Measurements from ENCODE around the gene ASTN2. TPM values are rescaled to one million over a fixed set of nuclear protein-coding genes. Genes with fewer than 3 reads are reported as not detected.

The ASTN2 gene
- total RNA-seq, 3 donors from 2014 or later: 1.7 to 1.8 (median 1.7) TPM

GRCh38 chr9:116809656-116810055 lies 605.2 kb downstream of the ASTN2 start:
- ATAC-seq: no peak

GRCh38 chr9:116806075-116806474 lies 608.8 kb downstream of the ASTN2 start:
- ATAC-seq: no peak
- Mint-ChIP-seq H3K4me3 (no peak overlapping the region), H3K4me1 (ENCODE audit: low read depth) (no peaks in the 10 kb centered on the region), H3K9me3 (no peaks in the 10 kb centered on the region), H3K27me3 (ENCODE audit: low read depth) (no peaks in the 10 kb centered on the region), H3K36me3 (ENCODE audit: insufficient read depth) (no peaks in the 10 kb centered on the region)
- DNase-seq: no peak

More at GRCh38 chr9:116809656-116810055, 605.2 kb downstream of the ASTN2 start:
- Mint-ChIP-seq H3K36me3 (ENCODE audit: insufficient read depth) (no peaks in the 10 kb centered on the region), H3K4me3 (no peak overlapping the region), H3K27me3 (ENCODE audit: low read depth) (peaks cover 2% of the 10 kb centered on the region), H3K9me3 (no peaks in the 10 kb centered on the region), H3K4me1 (ENCODE audit: low read depth) (no peaks in the 10 kb centered on the region)
- no peak for DNase-seq

GRCh38 chr9:116800885-116801284 lies 614.0 kb downstream of the ASTN2 start:
- H3K9me3 Mint-ChIP-seq: no peaks in the 10 kb centered on the region
- no peak for ATAC-seq
- DNase-seq: no peak
- H3K4me1 Mint-ChIP-seq (ENCODE audit: low read depth): no peaks in the 10 kb centered on the region
- no peaks in the 10 kb centered on the region for H3K36me3 Mint-ChIP-seq (ENCODE audit: insufficient read depth)
- no peaks in the 10 kb centered on the region for H3K27me3 Mint-ChIP-seq (ENCODE audit: low read depth)
- H3K4me3 Mint-ChIP-seq: no peak overlapping the region

- Mint-ChIP-seq H3K27me3 (ENCODE audit: low read depth) (no peaks in the 10 kb centered on the region), H3K36me3 (ENCODE audit: insufficient read depth) (no peaks in the 10 kb centered on the region), H3K4me1 (ENCODE audit: low read depth) (no peaks in the 10 kb centered on the region), H3K9me3 (no peaks in the 10 kb centered on the region), H3K4me3 (no peak overlapping the region)
- no peak for DNase-seq
- ATAC-seq: no peak
Measured at GRCh38 chr9:116800074-116800473, 614.8 kb downstream of the ASTN2 start.

- ATAC-seq (no peak), DNase-seq (no peak)
- H3K9me3 Mint-ChIP-seq: no peaks in the 10 kb centered on the region
- no peak overlapping the region for H3K4me3 Mint-ChIP-seq
- no peaks in the 10 kb centered on the region for H3K27me3 Mint-ChIP-seq (ENCODE audit: low read depth)
- no peaks in the 10 kb centered on the region for H3K4me1 Mint-ChIP-seq (ENCODE audit: low read depth)
- no peaks in the 10 kb centered on the region for H3K36me3 Mint-ChIP-seq (ENCODE audit: insufficient read depth)
Measured at GRCh38 chr9:116798521-116798920, 616.3 kb downstream of the ASTN2 start.

GRCh38 chr9:116797276-116797675 lies 617.6 kb downstream of the ASTN2 start:
- Mint-ChIP-seq H3K36me3 (ENCODE audit: insufficient read depth) (no peaks in the 10 kb centered on the region), H3K9me3 (no peaks in the 10 kb centered on the region), H3K27me3 (ENCODE audit: low read depth) (no peaks in the 10 kb centered on the region), H3K4me3 (no peak overlapping the region), H3K4me1 (ENCODE audit: low read depth) (no peaks in the 10 kb centered on the region)
- ATAC-seq (no peak), DNase-seq (no peak)

- H3K27me3 Mint-ChIP-seq (ENCODE audit: low read depth): no peaks in the 10 kb centered on the region
- H3K4me1 Mint-ChIP-seq (ENCODE audit: low read depth): no peaks in the 10 kb centered on the region
- no peaks in the 10 kb centered on the region for H3K9me3 Mint-ChIP-seq
- DNase-seq (no peak), ATAC-seq (no peak)
- H3K36me3 Mint-ChIP-seq (ENCODE audit: insufficient read depth): no peaks in the 10 kb centered on the region
- no peak overlapping the region for H3K4me3 Mint-ChIP-seq
Measured at GRCh38 chr9:116796669-116797068, 618.2 kb downstream of the ASTN2 start.

- Mint-ChIP-seq H3K4me3 (no peak overlapping the region), H3K9me3 (no peaks in the 10 kb centered on the region)
Measured at GRCh38 chr9:116795821-116796220, 619.0 kb downstream of the ASTN2 start.

GRCh38 chr9:116792271-116792670 lies 622.6 kb downstream of the ASTN2 start:
- DNase-seq: no peak
- no peaks in the 10 kb centered on the region for H3K4me1 Mint-ChIP-seq (ENCODE audit: low read depth)
- no peaks in the 10 kb centered on the region for H3K36me3 Mint-ChIP-seq (ENCODE audit: insufficient read depth)
- ATAC-seq: no peak
- H3K4me3 Mint-ChIP-seq: no peak overlapping the region
- no peaks in the 10 kb centered on the region for H3K27me3 Mint-ChIP-seq (ENCODE audit: low read depth)
- H3K9me3 Mint-ChIP-seq: no peaks in the 10 kb centered on the region

More at GRCh38 chr9:116795821-116796220, 619.0 kb downstream of the ASTN2 start:
- no peaks in the 10 kb centered on the region for H3K36me3 Mint-ChIP-seq (ENCODE audit: insufficient read depth)
- no peaks in the 10 kb centered on the region for H3K27me3 Mint-ChIP-seq (ENCODE audit: low read depth)
- ATAC-seq: no peak
- no peak for DNase-seq
- H3K4me1 Mint-ChIP-seq (ENCODE audit: low read depth): no peaks in the 10 kb centered on the region

- ATAC-seq (no peak), DNase-seq (no peak)
- Mint-ChIP-seq H3K27me3 (ENCODE audit: low read depth) (peaks cover under 1% of the 10 kb centered on the region), H3K9me3 (no peaks in the 10 kb centered on the region), H3K36me3 (ENCODE audit: insufficient read depth) (no peaks in the 10 kb centered on the region), H3K4me3 (no peak overlapping the region), H3K4me1 (ENCODE audit: low read depth) (no peaks in the 10 kb centered on the region)
Measured at GRCh38 chr9:116791326-116791725, 623.5 kb downstream of the ASTN2 start.

- H3K9me3 Mint-ChIP-seq: no peaks in the 10 kb centered on the region
- peaks cover 6% of the 10 kb centered on the region for H3K27me3 Mint-ChIP-seq (ENCODE audit: low read depth)
- no peak for ATAC-seq
- no peak for DNase-seq
- no peaks in the 10 kb centered on the region for H3K4me1 Mint-ChIP-seq (ENCODE audit: low read depth)
- no peaks in the 10 kb centered on the region for H3K36me3 Mint-ChIP-seq (ENCODE audit: insufficient read depth)
- no peak overlapping the region for H3K4me3 Mint-ChIP-seq
Measured at GRCh38 chr9:116789081-116789480, 625.8 kb downstream of the ASTN2 start.

GRCh38 chr9:116786737-116787136 lies 628.1 kb downstream of the ASTN2 start:
- Mint-ChIP-seq H3K27me3 (ENCODE audit: low read depth) (peaks cover 6% of the 10 kb centered on the region), H3K4me3 (no peak overlapping the region), H3K4me1 (ENCODE audit: low read depth) (no peaks in the 10 kb centered on the region), H3K36me3 (ENCODE audit: insufficient read depth) (no peaks in the 10 kb centered on the region), H3K9me3 (no peaks in the 10 kb centered on the region)
- ATAC-seq (no peak), DNase-seq (no peak)

GRCh38 chr9:116777116-116777515 lies 637.7 kb downstream of the ASTN2 start:
- ATAC-seq: no peak
- no peak for DNase-seq
- Mint-ChIP-seq H3K36me3 (ENCODE audit: insufficient read depth) (no peaks in the 10 kb centered on the region), H3K9me3 (peaks cover 11% of the 10 kb centered on the region), H3K27me3 (ENCODE audit: low read depth) (peaks cover 5% of the 10 kb centered on the region), H3K4me1 (ENCODE audit: low read depth) (no peaks in the 10 kb centered on the region), H3K4me3 (no peak overlapping the region)

GRCh38 chr9:116774421-116775180 lies 640.3 kb downstream of the ASTN2 start:
- H3K27me3 Mint-ChIP-seq (ENCODE audit: low read depth): peaks cover 3% of the 10 kb centered on the region
- no peak for ATAC-seq
- no peak for DNase-seq
- no peak overlapping the region for H3K4me3 Mint-ChIP-seq
- H3K36me3 Mint-ChIP-seq (ENCODE audit: insufficient read depth): no peaks in the 10 kb centered on the region
- H3K4me1 Mint-ChIP-seq (ENCODE audit: low read depth): no peaks in the 10 kb centered on the region
- peaks cover 6% of the 10 kb centered on the region for H3K9me3 Mint-ChIP-seq

- Mint-ChIP-seq H3K9me3 (no peaks in the 10 kb centered on the region), H3K36me3 (ENCODE audit: insufficient read depth) (no peaks in the 10 kb centered on the region), H3K4me3 (no peak overlapping the region), H3K27me3 (ENCODE audit: low read depth) (peaks cover under 1% of the 10 kb centered on the region), H3K4me1 (ENCODE audit: low read depth) (no peaks in the 10 kb centered on the region)
- no peak for ATAC-seq
- DNase-seq: no peak
Measured at GRCh38 chr9:116767219-116767618, 647.6 kb downstream of the ASTN2 start.
